ENCODE results near the gene EVA1A.

GRCh38 chr2:75526842-75527241 lies 33.9 kb downstream of the EVA1A start:
- no peak for TF ChIP-seq EZH2 (IDR thresholded peaks at IDR 0.05; ENCODE audit: insufficient read depth, poor library complexity, severe bottlenecking)
- no peak for TF ChIP-seq EZH2phosphoT487 (IDR thresholded peaks at IDR 0.05; ENCODE audit: insufficient read depth, low read depth)

All from GM23248 (cell line).